Stimulated activated CD8-positive, alpha-beta memory T cell treated with anti-CD3 and anti-CD28 coated beads, Interleukin-12 subunit alpha, Interleukin-12 subunit beta, amount 100 ng/mL, for 24 hours (primary cell): Measurements from ENCODE around the gene WAS.

Source experiments
- DNase-seq: peaks from one replicate; pipeline ENCODE4 v3.0.0-alpha.2; 2020; ENCODE audit errors: extremely low read depth

Gene WAS

DNA sequence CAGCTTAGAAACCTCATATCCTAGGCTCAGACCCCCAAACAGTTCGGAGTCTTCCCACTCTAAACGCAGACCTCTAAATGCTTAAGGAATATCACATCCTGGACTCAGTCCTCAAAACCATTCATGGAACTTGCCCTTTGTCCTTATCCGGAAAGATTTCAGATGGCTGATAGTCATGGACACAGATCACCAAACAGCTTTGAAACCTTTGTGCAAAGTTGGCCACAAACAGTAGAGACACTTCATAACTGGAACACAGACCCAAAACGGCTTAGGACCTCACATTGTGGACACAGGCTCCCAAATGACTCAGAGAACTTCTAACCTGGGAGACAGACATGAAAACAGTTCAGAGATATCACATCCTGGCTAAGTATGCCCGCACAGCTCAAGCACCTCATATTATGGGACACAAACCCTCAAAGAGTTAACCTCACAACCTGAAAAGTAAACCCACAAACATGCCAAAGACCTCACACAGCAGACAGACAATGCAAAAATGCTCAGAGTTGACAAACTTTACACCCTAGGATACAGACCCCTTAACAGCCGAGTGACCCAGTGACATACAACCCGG, 28.4 kb downstream of the WAS start:
- no peak for DNase-seq

DNA sequence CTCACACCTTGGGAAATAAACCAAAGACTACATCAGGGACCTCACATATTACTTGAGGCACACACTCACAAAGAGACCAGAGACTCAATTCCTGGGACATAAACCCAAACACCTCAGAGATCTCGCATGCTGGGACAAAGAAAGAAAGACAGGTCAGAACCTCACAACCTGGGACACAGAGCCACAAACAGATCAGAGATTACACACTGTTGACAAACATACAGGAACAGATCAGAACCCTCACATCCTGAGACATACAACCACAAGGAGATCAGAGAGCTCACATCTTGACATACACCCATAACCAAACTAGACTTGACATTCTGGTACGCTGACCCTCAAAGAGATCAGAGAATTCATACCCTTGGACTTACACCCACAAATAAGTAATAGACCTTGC, 30.2 kb downstream of the WAS start:
- no peak for DNase-seq

DNA sequence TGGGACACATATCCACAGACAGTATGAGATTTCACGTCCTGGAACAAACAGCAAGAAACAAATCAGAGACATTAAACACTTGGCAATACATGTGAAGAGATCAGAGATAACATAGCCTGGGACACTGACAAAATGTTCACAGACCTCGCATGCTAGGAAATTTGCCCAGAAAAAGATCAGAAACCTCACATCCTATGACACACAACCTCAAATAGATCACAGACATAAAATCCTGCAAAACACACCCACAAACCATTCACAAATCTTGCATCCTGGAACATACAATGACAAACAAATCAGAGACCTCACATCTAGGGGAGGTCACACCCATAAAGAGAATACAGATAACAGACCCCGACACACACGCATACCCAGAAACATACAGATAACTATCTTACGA, 31.0 kb downstream of the WAS start:
- DNase-seq: no peak

DNA sequence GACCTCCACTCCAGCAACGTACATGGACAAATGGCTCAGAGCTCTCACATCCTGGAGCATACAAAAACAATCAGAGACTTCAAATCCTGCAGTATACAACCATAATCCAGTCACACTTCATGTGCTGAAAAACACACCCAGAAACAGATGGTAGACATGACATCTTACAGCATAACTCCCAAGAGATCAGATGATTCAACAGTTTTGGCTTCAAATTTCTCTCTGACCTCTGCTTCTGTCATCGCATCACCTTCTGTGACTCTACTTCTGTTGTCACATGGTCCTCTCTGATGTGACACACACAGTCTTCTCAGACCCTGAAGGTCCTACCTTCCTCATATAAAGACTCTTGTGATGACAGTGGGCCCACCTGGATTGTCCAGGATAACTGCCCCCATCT, 31.5 kb downstream of the WAS start:
- no peak for DNase-seq

DNA sequence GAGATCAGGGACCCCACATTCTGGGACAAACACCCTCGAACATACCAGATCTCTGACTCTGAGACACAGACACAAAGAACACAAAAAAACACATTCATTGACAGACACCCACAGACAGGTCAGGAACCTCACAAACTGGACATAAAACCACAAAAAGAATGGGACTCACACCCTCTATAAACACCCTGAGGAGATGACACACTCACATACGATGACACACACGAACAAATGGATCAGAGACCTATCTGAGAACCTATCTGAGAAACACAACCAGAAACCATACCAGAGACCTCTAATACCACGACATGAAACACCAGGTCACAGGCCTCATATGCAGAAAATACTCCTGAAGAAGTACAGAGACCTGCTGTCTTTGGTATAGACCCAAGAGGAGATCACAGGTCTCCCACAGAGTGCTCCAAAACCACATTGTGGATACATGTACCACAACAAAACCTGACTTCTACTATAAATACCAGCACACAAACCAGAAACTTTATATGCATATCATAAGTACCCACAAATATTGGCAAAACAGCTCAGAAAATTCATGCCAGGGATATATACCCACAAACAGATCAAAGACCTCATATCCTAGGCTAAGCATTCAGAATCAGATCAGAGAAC, 32.4 kb downstream of the WAS start:
- DNase-seq: no peak

DNA sequence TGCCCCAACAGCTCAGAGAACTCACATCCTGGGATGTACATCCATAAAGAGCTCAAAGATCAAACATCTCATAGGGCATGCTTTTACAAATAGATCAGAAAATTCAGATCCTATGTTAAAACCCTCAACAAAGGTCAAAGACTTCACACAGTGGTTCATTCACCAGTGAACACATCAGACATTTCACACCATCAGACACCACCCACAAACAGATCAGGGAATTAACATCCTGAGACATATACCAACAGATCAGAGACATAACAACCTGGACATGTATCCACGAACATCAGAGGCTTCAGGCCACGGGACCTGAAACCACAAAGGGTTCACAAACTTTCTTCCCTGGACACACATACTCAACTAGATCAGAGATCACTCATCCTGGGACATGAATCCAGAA, 36.4 kb downstream of the WAS start:
- DNase-seq: no peak

DNA sequence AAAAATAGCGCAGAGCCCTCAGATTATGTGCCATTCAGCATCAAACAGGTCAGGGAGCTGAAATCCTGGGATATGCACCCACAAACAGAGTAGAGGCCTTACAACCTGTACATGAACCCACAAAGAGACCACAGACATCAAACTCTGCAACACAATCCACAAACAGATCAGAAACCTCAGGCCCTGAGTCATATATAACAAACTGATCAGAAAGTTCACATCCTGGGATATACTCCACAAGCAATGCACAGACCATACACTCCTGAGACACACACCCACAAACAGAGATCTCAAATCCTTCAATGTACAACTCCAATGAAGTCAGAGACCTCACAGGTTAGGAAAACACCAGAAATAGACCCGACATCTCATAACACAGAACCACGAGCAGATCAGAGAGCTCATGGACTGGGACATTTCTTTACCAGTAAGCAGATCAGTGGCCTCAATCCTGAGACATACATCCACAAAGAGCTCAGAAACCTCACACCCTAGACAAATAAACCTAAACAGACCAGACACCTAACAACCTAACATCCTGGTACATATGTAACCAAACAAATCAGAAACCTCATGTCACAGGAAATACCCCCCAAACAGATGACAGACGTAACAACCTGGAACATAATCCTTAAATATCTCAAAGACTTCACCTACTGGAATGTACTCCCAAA, 37.1 kb downstream of the WAS start:
- no peak for DNase-seq

DNA sequence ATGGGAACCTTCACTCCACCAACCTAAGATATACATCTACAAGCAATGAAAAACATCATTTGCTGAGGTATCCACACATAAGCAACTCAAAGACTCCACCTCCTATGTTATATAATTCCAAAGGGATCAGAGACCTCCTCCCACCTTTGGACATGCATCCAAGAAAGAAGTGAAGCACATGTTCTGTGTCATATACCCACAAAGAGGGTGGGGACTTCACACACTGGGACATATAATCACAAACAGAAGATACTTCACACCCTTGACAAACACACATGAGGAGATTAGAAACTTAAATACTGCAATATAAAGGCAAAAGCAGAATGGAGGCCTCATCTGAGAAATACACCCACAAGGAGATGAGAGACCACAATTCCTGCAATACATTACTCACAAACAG, 38.3 kb downstream of the WAS start:
- no peak for DNase-seq

DNA sequence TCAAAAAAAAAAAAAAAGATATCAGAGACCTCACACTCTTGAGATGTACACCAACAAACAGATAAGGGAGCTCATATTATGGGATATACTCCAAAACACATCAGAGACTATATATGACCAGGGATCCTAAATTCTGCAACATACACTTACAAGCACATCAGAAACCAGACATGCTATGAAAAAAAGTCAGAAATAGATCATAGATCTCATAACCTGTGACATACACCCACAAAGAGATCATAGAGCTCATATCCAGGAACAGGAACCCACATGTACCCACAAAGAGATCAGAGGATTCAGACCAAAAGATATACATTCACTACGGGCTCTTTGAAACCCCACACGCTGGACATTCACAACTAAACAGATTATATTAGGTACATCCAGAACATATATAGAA, 43.0 kb downstream of the WAS start:
- no peak for DNase-seq

DNA sequence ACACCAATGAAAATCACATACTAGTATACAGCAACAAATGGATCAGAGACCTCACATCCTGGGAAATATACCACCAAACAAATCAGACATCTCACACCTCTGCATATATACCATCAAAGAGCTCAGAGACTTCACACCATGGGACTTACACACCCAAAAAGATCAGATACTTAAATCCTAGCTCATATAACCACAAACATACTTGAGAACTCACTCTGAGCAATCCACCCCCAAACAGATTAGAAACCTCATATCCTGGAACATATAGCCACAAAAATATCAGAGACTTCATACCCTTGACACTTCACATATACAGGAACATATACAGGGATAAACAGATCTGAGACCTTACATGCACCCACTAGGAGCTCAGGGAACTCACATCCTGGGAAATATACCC, 45.1 kb downstream of the WAS start:
- DNase-seq: no peak

DNA sequence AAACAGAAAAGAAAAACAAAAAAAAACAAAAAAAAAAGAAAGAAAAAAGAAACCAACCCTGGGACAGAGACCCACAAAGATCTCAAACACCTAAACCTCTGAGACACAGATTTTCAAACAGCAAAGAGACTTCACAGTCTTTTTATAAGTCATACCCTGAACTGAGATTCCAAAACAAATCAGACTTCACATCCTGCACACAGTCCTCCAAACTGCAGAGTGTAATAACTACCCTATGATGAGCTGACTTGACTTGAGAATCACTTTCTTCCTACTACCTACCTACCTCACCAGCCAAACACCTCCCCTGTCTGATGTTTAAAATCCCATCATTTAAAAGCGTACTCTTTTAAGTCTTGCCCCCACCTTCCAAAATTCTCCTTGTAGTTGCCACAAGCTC, 52.7 kb downstream of the WAS start:
- no peak for DNase-seq

DNA sequence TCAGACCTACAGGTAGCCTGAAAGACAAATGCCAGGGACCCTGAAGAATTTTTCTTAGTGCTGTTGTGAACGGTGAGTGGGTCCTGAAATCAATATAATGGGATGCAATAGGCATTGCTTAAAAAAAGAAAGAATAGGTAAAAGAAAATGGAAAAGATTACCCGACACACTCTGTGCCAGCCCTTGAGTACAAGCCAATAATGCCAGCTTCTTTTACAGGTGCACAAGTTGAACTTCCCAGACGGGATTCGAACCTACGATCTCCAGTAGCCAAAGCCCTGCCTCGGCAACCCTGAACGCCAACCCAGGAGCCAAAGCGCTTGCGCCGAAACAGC, 53.2 kb downstream of the WAS start:
- DNase-seq: no peak

DNA sequence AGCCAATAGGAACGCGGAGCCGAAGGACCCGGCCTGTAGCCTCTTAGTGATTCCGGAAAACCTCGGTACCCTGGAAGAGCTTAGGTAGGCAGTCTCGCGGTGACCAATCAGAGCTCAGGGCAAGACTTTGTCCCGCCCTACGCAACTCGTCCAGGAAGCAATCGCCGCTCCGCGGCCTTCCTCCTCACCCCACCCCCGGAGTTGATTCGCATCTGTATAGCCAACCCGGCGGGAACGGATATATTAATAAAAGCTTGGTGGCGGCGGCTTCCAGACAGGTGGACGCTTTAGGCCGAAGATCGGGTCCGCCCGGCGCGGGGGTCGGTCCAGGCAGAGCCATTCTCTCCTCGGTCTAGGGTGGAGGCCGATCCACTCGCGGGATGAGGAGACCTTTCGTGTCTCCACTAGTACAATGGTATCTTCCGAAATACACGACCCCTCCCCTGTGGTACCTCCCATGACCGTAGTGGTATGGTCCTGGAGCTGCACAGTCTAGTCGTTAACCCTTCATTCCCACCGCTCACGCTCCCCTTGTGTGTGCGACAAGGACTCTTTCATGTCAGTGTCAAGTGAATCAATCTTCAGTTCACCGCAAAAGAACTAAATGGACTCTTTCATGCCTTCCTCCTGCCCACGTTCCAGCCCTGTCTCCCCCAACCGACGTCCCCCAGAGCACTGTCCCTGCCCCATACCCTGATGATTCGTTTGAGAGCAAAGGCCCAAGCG, 53.8 kb downstream of the WAS start:
- DNase-seq: peak; percentile 63

DNA sequence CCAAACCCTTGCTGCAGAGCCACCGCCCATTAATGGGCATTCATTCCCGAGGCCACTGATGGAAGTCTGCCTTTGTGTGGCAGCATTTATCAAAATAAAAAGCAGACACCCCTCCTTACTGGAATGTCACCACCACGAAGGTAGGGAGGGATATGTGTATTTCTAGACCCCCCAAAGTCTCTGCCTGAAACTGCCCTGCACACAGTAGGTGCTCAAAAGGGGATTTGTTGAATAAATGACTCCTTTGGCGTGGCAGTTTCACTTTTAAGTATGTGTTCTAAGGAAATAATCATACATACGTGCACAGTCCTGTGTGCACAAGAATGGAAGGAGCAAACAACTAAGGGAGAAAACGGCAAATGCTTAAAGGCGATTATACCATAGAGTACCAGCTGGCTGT, 54.3 kb downstream of the WAS start:
- no peak for DNase-seq
